DND-41 (cell line): ENCODE data around the gene PLPP7.

Experiments used
- ATAC-seq: fragments of 200-7000 bp; cut with Tn5 transposase; 3 replicates; pipeline ENCODE4 v1.9.1; 2021; ENCODE audit warnings: low read depth; ENCODE audit not compliant: insufficient read depth
- DNase-seq: peaks from one replicate; pipeline ENCODE4 v3.0.0-alpha.2; 2020
- H2AFZ ChIP-seq: 2 replicates; pipeline ENCODE4 v1.6.0; 2012; ENCODE audit warnings: low read depth, low read length
- H3K27ac ChIP-seq: 2 replicates; pipeline ENCODE4 v1.5.1; 2012; ENCODE audit warnings: low read length, inconsistent platforms
- H3K27me3 ChIP-seq: fragments of 200-600 bp; sonication (generic); 2 replicates; pipeline ENCODE4 v1.6.0; 2012; ENCODE audit warnings: low read length, mild to moderate bottlenecking, inconsistent platforms; ENCODE audit not compliant: insufficient read depth, poor library complexity
- H3K36me3 ChIP-seq: 2 replicates; pipeline ENCODE4 v1.5.1; 2012; ENCODE audit warnings: low read length, inconsistent platforms; ENCODE audit not compliant: insufficient read depth
- H3K4me1 ChIP-seq: 2 replicates; pipeline ENCODE4 v1.5.1; 2012; ENCODE audit warnings: mild to moderate bottlenecking, low read length; ENCODE audit not compliant: insufficient read depth
- H3K4me2 ChIP-seq: 2 replicates; pipeline ENCODE4 v1.6.0; 2012; ENCODE audit warnings: mild to moderate bottlenecking, moderate library complexity, low read length, inconsistent platforms; ENCODE audit not compliant: insufficient read depth
- H3K4me3 ChIP-seq, 2 experiments: fragments of 200-600 bp in 1 of 2; shearing (Covaris generic) in 1 of 2; 2 replicates each; pipeline ENCODE4 v1.5.1; 2012 to 2016; ENCODE audit warnings: inconsistent platforms in 2 of 2, low read length in 2 of 2, mild to moderate bottlenecking in 2 of 2, low read depth in 1 of 2, moderate library complexity in 1 of 2
- H3K79me2 ChIP-seq: 2 replicates; pipeline ENCODE4 v1.6.0; 2012; ENCODE audit warnings: low read length, inconsistent platforms; ENCODE audit not compliant: insufficient read depth
- H3K9ac ChIP-seq: 2 replicates; pipeline ENCODE4 v1.6.0; 2012; ENCODE audit warnings: low read depth, mild to moderate bottlenecking, inconsistent platforms, low read length, moderate library complexity
- H3K9me3 ChIP-seq: 2 replicates; pipeline ENCODE4 v1.5.1; 2012; ENCODE audit warnings: low read length, moderate library complexity, mild to moderate bottlenecking, inconsistent platforms; ENCODE audit not compliant: insufficient read depth, severe bottlenecking
- H4K20me1 ChIP-seq: 2 replicates; pipeline ENCODE4 v1.6.0; 2012; ENCODE audit warnings: low read length; ENCODE audit not compliant: insufficient read depth
- EZH2 ChIP-seq: IDR thresholded peaks from 3 replicates; pipeline ENCODE4 v1.6.1; 2012; ENCODE audit warnings: borderline replicate concordance, low read depth, mild to moderate bottlenecking, moderate library complexity, low read length, inconsistent platforms; ENCODE audit not compliant: severe bottlenecking
- TF ChIP-seq, protein P1 (sequence below): IDR thresholded peaks from 2 replicates; pipeline ENCODE4 v1.5.1; 2012; ENCODE audit warnings: borderline replicate concordance, low read length, moderate library complexity, mild to moderate bottlenecking; ENCODE audit not compliant: poor library complexity, severe bottlenecking; ENCODE audit errors: extremely low read depth

Gene PLPP7

DNA sequence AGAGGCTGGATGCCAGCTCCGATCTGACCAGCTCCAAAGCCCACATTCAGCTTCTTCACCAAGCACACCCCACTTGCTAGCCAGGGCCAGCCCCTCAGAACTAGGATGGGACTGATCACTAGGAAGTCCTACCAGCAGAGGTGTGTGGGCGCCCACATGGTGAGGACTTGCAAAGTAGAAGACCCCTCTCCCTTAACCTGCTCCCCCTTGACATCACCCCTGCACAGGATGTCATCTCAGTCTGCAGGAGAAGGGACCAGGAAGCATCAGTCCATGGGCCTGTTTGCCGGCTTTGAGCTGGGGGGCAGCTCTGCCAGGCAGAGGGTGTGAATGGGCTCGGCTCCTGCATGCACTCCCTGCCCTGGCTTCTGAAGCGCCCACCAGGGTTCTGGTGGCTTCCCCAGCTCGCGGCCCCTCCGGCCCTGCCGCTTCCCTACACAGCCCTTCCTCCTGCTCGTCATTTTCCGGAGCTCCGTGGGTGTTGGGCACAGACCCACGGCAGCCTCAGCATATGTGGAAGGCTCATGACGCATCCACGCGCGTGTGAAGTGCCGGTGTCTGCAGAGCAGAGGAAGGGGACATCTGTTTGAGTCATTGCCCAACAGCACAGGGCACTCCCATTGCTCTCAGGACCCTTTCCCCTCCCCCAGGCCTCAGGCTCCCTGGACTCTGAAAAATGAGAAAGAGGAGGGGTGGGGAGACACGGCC is 9.5 kb upstream of the PLPP7 start:
- no peak overlapping the region for H3K9ac ChIP-seq

DNA sequence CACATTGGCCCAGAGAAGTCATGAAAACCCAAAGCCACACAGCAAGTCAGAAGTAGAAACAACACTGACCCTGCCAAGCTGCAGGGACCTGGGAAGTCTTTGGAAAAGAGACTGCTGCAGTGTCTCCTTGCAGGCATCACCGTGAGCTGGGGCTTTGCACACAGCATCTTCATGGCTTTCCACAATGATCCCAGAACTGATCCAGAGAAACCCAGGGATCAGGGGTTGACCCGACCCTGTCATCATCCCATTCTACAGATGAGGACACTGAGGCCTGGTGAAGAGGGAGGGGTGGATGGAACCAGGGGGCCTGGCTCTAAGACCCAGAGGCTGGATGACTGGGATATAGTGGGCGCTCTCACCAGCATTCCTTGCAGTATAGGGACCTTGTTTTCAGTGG is 8.9 kb upstream of the PLPP7 start:
- Histone ChIP-seq H3K9ac (no peak overlapping the region), H2AFZ (no peak overlapping the region), H3K36me3 (peaks cover 2% of the 10 kb centered on the region; the same call in 1 of the 2 replicates), H3K4me2 (no peak overlapping the region), H3K79me2 (peaks cover 19% of the 10 kb centered on the region), H4K20me1 (no peaks in the 10 kb centered on the region), H3K27ac (no peak overlapping the region), H3K4me1 (peaks cover 7% of the 10 kb centered on the region), H3K9me3 (no peaks in the 10 kb centered on the region), H3K4me3 (no peak overlapping the region), H3K27me3 (no peaks in the 10 kb centered on the region)
- no peak for ATAC-seq
- no peak for TF ChIP-seq EZH2
- TF ChIP-seq, protein P1, sequence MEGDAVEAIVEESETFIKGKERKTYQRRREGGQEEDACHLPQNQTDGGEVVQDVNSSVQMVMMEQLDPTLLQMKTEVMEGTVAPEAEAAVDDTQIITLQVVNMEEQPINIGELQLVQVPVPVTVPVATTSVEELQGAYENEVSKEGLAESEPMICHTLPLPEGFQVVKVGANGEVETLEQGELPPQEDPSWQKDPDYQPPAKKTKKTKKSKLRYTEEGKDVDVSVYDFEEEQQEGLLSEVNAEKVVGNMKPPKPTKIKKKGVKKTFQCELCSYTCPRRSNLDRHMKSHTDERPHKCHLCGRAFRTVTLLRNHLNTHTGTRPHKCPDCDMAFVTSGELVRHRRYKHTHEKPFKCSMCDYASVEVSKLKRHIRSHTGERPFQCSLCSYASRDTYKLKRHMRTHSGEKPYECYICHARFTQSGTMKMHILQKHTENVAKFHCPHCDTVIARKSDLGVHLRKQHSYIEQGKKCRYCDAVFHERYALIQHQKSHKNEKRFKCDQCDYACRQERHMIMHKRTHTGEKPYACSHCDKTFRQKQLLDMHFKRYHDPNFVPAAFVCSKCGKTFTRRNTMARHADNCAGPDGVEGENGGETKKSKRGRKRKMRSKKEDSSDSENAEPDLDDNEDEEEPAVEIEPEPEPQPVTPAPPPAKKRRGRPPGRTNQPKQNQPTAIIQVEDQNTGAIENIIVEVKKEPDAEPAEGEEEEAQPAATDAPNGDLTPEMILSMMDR: no peak
- DNase-seq: no peak

More for the DNA sequence above, 9.5 kb upstream of the PLPP7 start:
- H3K36me3 ChIP-seq: peaks cover 7% of the 10 kb centered on the region; the same call in 1 of the 2 replicates
- peaks cover 25% of the 10 kb centered on the region for H3K79me2 ChIP-seq
- no peak overlapping the region for H3K27ac ChIP-seq
- no peaks in the 10 kb centered on the region for H4K20me1 ChIP-seq
- no peaks in the 10 kb centered on the region for H3K9me3 ChIP-seq
- H3K4me1 ChIP-seq: peaks cover 7% of the 10 kb centered on the region
- TF ChIP-seq, protein P1: no peak
- no peak for TF ChIP-seq EZH2
- no peaks in the 10 kb centered on the region for H3K27me3 ChIP-seq
- DNase-seq (no peak), ATAC-seq (no peak)
- no peak overlapping the region for H3K4me3 ChIP-seq
- H3K4me2 ChIP-seq: no peak overlapping the region
- no peak overlapping the region for H2AFZ ChIP-seq

DNA sequence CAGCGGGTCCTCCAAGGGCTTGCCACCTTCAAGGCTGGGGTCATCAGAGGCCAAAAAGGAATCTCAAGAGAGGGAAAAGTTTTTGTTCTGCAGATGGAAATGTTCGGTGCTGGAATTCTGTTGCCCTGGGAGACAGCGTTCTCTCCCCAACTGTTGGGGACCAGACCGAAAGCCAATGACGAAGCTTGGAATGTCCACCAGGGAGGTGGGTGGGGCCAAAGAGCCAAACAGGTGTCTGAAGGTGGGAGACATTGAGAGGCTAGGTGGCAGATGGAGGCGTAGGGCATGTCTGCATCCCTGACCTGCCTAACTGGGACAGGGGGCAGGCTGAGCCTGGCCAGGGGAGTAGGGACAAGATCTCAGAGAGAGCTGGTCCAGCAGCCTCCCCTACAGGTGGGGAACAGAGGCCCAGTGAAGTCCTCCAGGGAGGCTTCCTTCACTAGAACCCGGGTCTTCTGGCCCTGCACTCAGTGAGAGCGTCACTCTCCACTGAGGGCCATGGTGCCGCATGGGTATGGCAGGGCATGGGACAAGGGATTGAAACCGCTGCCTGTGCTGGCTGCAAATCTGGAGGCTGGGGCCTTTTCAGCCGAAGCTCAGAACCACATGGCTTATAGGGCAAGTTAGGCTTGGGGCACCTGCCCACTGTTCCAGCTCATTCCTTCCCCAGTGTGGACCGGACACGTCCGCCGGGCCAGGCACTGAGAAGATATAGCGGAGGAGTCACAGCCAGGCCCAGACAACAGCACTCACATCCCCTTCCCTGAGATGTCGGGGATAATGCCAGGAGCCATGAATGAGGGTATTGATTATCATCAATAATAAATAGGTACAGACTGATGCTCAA is 8.2 kb upstream of the PLPP7 start:
- Histone ChIP-seq H3K4me1 (peaks cover 7% of the 10 kb centered on the region), H4K20me1 (no peaks in the 10 kb centered on the region), H3K4me3 (no peak overlapping the region), H3K9me3 (no peaks in the 10 kb centered on the region), H2AFZ (no peak overlapping the region), H3K9ac (no peak overlapping the region), H3K79me2 (peaks cover 12% of the 10 kb centered on the region), H3K27ac (no peak overlapping the region), H3K36me3 (no peaks in the 10 kb centered on the region), H3K27me3 (no peaks in the 10 kb centered on the region), H3K4me2 (no peak overlapping the region)
- TF ChIP-seq, protein P1: no peak
- no peak for TF ChIP-seq EZH2
- DNase-seq: no peak
- ATAC-seq: no peak
